Neural cell (in vitro differentiated cells): Measurements from ENCODE around the gene TMEM86A.

Source experiments
- CTCF ChIP-seq: fragments of 450-650 bp; IDR thresholded peaks from 2 replicates; pipeline ENCODE4 v1.5.1; 2014; ENCODE audit warnings: antibody characterized with exemption, mild to moderate bottlenecking, moderate library complexity; ENCODE audit not compliant: poor library complexity, severe bottlenecking
- EP300 ChIP-seq: fragments of 450-650 bp; conservative IDR thresholded peaks from 2 replicates; pipeline ENCODE4 v1.6.1; 2014; ENCODE audit warnings: antibody characterized with exemption, mild to moderate bottlenecking, moderate library complexity; ENCODE audit not compliant: poor library complexity, severe bottlenecking
- EZH2 ChIP-seq: fragments of 200-600, 300-800 bp; shearing (Covaris generic), sonication (generic); IDR thresholded peaks from 2 replicates; pipeline ENCODE4 v1.6.1; 2014; ENCODE audit warnings: antibody characterized with exemption, low read length, borderline replicate concordance, mild to moderate bottlenecking; ENCODE audit not compliant: insufficient read depth, poor library complexity, severe bottlenecking
- MXI1 ChIP-seq: fragments of 450-650 bp; conservative IDR thresholded peaks from 2 replicates; pipeline ENCODE4 v1.6.1; 2014; ENCODE audit warnings: antibody characterized with exemption, mild to moderate bottlenecking; ENCODE audit not compliant: poor library complexity, severe bottlenecking
- POLR2AphosphoS5 ChIP-seq: IDR thresholded peaks from 2 replicates; pipeline ENCODE4 v1.6.1; 2012
- RAD21 ChIP-seq: fragments of 450-650 bp; conservative IDR thresholded peaks from 2 replicates; pipeline ENCODE4 v1.6.1; 2014; ENCODE audit warnings: antibody characterized with exemption, mild to moderate bottlenecking, moderate library complexity
- REST ChIP-seq: IDR thresholded peaks from 2 replicates; pipeline ENCODE4 v1.6.1; 2012; ENCODE audit warnings: borderline replicate concordance
- SMC3 ChIP-seq: fragments of 450-650 bp; conservative IDR thresholded peaks from 2 replicates; pipeline ENCODE4 v1.6.1; 2014; ENCODE audit warnings: antibody characterized with exemption, mild to moderate bottlenecking, moderate library complexity; ENCODE audit not compliant: poor library complexity
- TAF1 ChIP-seq: IDR thresholded peaks from 2 replicates; pipeline ENCODE4 v1.6.1; 2012; ENCODE audit warnings: low read depth

- TF ChIP-seq CTCF (no peak), SMC3 (no peak), RAD21 (no peak), EZH2 (no peak), POLR2AphosphoS5 (no peak), TAF1 (no peak), MXI1 (peak; percentile 60), REST (no peak), EP300 (no peak)
These were observed 25.4 kb downstream of the TMEM86A start for GRCh38 chr11:18723991-18724390.
